ENCODE results near the gene KLF15.
A peak's percentile ranks its signal among the peaks of the same experiment; 100 is the strongest.

Gene KLF15

GRCh38 chr3:126360046-126360713, 3.0 kb upstream of the KLF15 start:
- no peak for DNase-seq

DNA sequence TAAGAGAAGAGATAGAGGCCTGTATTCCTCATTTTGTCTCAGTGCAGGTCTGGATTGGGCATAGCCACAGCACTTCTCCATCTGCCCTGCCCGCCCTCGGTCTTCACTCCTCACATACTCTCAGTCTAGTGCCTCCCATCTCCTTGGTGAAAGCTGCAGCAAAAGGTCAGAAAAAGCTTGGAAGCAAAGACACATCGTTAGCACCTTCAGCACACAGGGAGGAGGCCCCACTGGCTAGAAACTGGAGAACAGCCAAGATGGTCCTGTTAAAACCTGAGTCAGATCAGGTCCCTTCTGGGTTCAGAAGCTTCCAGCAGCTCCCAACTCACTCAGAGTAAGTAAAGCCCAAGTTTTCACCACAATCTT, 1.6 kb upstream of the KLF15 start:
- no peak for DNase-seq

DNA sequence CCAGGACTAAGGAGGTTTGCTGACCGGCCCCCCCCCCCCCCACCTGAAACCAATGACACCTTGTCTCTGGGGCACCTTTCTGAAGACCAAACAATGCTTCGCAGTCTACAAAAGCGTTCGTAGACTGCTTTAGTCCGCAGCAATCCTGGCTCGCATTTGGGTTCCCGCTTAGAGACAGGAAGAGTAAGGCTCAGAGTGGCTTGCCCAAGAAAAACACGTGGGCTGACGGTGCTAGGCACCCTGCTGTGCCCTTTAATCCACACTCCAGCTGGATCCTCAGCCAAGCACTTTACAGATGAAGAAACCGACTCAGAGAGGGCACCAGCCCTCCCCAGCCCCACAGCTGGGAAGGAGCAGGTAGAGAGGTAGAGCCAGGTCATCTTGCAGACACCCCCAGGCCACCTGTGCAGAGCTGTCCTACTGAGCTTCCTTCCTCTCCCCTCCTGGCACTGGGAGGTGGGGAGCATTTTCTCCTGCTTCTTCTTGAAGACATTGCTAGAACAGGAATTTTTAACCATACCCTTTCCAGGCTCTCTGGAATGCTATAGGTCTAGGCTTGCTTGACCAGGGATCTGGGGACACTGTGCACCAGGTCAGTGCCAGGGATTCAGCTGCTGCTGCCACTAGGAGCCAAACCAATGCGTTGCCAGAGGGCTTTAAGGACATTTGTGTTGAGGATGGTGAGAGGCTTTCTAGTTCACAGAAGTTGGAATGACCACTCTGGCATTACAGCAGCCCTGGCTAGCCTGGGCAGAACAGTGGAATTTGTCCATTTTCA, 1.0 kb upstream of the KLF15 start:
- peak; percentile 41 for DNase-seq

GRCh38 chr3:126356373-126357264, 589 bp downstream of the KLF15 start:
- no peak for DNase-seq

DNA sequence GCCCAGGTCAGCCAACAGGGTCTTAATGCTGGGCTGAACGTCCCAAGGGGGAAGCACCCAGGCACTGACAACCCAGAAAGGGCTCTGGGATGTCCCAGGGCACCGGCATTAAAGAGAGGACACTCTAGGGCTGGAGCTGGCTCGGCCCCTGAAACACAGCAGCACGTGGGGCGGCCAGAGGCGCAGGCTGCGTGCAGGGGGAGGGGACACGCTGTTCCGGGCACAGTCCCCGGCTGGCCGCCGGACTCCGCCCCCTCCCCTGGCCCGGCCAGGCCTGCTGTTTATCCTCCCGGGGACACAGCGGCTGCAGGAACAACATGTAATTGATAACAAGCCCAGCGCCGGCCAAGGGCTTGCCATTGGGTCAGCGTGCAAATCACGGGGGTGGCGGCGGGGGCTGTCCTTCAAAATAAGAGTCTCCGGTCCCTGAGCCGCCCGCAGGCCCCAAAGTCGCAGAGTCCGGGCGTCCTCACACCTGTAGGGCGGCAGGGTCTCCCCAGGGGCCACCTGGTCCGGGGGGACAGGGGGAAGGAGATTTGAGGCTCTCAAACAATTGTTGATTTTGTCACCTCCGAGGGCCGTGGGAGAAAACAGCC, 1.3 kb downstream of the KLF15 start:
- DNase-seq, result peak; percentile 6

GRCh38 chr3:126355251-126355650, 2.0 kb downstream of the KLF15 start:
- DNase-seq, result no peak

GRCh38 chr3:126354776-126355175, 2.4 kb downstream of the KLF15 start:
- no peak for DNase-seq

GRCh38 chr3:126353694-126354321, 3.4 kb downstream of the KLF15 start:
- no peak for DNase-seq

- peak; percentile 18 to 37 for DNase-seq
Observed at GRCh38 chr3:126352476-126353454, 4.4 kb downstream of the KLF15 start.

DNA sequence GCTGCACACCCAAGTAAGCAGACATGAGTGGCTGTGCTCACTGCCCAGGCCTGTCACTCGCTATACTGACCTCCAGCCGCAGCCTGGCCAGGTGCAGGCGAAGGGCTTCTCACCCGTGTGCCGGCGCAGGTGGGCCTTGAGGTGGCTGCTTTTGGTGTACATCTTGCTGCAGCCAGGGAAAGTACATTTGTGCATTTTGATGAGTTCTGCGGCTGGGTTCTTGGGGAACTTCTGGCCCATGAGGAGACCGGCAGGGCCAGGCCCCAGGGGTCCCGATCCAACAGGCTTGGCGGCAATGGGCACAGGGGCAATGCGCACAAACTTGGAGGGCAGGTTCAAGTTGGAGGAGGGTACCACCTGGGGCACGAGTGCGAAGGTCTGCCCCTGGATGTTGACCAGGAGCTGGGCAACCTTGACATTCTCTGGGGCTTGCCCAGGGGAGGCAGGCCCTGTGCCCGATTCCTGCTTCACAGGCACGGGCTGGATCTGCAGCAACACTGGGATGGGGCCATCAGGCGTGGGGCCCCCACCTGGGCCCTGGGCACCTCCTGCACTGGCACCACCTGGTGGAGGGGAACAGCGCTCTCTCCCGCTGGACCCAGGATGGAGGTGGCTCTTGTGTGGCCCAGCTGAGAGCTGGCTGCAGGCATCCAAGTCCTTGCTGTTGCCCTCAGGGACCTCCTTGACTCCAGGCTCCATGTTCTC, 5.3 kb downstream of the KLF15 start:
- DNase-seq, result no peak

- DNase-seq, result no peak
Observed at GRCh38 chr3:126351086-126351770, 6.0 kb downstream of the KLF15 start.

- no peak for DNase-seq
Observed at GRCh38 chr3:126350502-126351085, 6.6 kb downstream of the KLF15 start.

DNA sequence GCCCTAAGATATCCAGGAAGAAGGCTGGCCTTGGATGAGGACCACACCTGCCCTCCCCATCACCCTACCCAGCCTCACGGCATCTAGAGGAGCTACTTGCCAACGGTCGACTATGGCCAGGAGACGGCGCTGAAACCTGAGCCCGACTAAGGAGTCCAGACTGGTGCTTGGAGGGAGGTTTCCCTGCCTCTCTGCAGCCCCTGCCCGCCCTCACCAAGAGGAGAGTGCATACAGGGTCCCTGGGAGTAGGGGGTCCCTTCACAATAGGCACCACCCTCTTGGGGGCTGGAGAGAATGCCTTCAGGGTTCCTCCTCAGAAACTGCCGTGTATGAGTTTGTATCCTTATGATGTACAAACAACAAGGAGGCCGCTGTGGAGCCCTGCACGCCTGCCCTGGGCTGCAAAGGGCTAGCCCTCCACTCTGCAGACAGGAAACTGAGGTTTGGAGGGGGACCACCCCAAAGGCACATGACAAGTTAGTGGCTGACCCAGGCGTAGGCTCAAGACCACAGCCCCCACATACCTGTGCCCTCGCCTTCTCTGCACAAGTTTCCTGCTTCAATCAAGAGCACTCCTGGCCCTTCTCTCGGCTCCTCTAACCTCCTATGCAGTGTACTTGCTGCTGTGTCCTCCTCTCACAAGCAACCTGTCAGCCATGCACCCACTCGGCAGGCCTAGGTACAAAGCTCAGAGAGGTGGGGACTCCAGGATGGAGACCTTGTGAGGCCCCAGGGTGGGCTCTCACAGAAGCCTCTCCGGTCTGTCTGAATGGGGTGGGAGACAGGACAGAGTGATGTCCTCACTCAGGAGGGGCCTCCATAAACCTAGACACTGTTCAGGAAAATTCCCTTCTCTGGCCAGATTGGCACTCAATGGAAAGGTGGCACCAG, 7.4 kb downstream of the KLF15 start:
- no peak for DNase-seq

- DNase-seq, result no peak
Observed at GRCh38 chr3:126349071-126349470, 8.1 kb downstream of the KLF15 start.

- peak; percentile 10 to 16 for DNase-seq
Observed at GRCh38 chr3:126348308-126348920, 8.8 kb downstream of the KLF15 start.

DNA sequence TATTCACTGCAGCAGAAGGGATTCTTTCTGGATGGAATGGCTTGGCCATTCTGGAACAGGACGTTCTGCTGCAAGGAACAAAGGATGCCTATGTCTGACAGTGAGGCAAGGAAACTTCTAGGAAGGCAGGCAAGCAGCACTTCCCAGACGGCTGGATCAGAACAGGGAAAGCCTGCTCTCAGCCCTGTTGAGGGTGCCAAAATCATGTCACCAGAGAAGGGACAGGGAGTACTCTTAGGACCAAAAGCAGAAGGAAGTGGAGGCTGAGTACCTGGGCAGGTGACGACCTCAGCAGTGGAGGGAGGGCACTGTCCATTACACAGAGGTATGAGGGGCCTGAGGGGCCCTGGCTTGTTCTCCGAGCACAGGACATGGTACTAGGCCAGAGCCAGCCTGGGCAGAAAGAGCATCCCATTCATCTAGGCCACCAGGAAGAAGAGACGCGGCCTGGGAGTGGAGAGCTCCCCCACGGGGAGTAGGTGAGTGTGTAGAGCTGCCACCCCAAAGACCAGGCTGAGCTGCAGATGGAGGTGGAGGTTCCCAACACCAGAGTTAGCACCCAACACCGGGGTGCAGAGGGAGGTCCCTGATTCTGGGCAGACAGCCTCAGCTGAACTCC, 9.6 kb downstream of the KLF15 start:
- DNase-seq, result no peak

GRCh38 chr3:126346466-126346865, 10.7 kb downstream of the KLF15 start:
- DNase-seq, result no peak
